Erythroblast (primary cell): ENCODE data around the gene KIF2A.

Experiments
- GATA1 ChIP-seq: IDR thresholded peaks from 2 replicates; pipeline ENCODE4 v1.6.1; 2011; ENCODE audit warnings: low read depth, mild to moderate bottlenecking, control low read depth, low read length, moderate library complexity
- POLR2A ChIP-seq: IDR thresholded peaks from 2 replicates; pipeline ENCODE4 v1.6.1; 2011; ENCODE audit warnings: mild to moderate bottlenecking, low read length

- TF ChIP-seq POLR2A (no peak), GATA1 (no peak)
These were observed 403 bp downstream of the KIF2A start for GRCh38 chr5:62306323-62306895.
